DMS153 treated with DMSO at 0.1 percent for 48 hours (cell line): Measurements from ENCODE around the gene PHKA2.

Experiments used
- DNase-seq: peaks from one replicate; lab custom pipeline; 2025; ENCODE audit not compliant: unreplicated experiment; lab: John Stamatoyannopoulos, UW

The PHKA2 gene

GRCh38 chrX:18973527-18974192, 10.3 kb downstream of the PHKA2 start:
- DNase-seq, result peak; percentile 1

- DNase-seq, result no peak
Observed at GRCh38 chrX:18971506-18971905, 12.4 kb downstream of the PHKA2 start.

- no peak for DNase-seq
Observed at GRCh38 chrX:18970465-18970864, 13.4 kb downstream of the PHKA2 start.

GRCh38 chrX:18966624-18967023, 17.3 kb downstream of the PHKA2 start:
- no peak for DNase-seq

- no peak for DNase-seq
Observed at GRCh38 chrX:18964901-18965300, 19.0 kb downstream of the PHKA2 start.

GRCh38 chrX:18964026-18964425, 19.9 kb downstream of the PHKA2 start:
- no peak for DNase-seq

GRCh38 chrX:18962329-18962728, 21.6 kb downstream of the PHKA2 start:
- no peak for DNase-seq

- no peak for DNase-seq
Observed at GRCh38 chrX:18961686-18962085, 22.2 kb downstream of the PHKA2 start.

- no peak for DNase-seq
Observed at GRCh38 chrX:18956303-18957032, 27.4 kb downstream of the PHKA2 start.

- no peak for DNase-seq
Observed at GRCh38 chrX:18955676-18956075, 28.2 kb downstream of the PHKA2 start.

- no peak for DNase-seq
Observed at GRCh38 chrX:18951032-18951431, 32.9 kb downstream of the PHKA2 start.

GRCh38 chrX:18949944-18950301, 34.0 kb downstream of the PHKA2 start:
- DNase-seq, result no peak

- DNase-seq, result no peak
Observed at GRCh38 chrX:18949291-18949943, 34.5 kb downstream of the PHKA2 start.

- no peak for DNase-seq
Observed at GRCh38 chrX:18946611-18947010, 37.3 kb downstream of the PHKA2 start.

- DNase-seq, result no peak
Observed at GRCh38 chrX:18946157-18946556, 37.8 kb downstream of the PHKA2 start.

GRCh38 chrX:18945483-18945882, 38.4 kb downstream of the PHKA2 start:
- DNase-seq, result no peak

GRCh38 chrX:18944482-18944881, 39.4 kb downstream of the PHKA2 start:
- no peak for DNase-seq

GRCh38 chrX:18941896-18942295, 42.0 kb downstream of the PHKA2 start:
- no peak for DNase-seq

- no peak for DNase-seq
Observed at GRCh38 chrX:18938710-18939109, 45.2 kb downstream of the PHKA2 start.

GRCh38 chrX:18937173-18937572, 46.7 kb downstream of the PHKA2 start:
- DNase-seq, result no peak

GRCh38 chrX:18935893-18936292, 48.0 kb downstream of the PHKA2 start:
- DNase-seq, result no peak

GRCh38 chrX:18934708-18935107, 49.2 kb downstream of the PHKA2 start:
- no peak for DNase-seq
